GM12892 (cell line): ENCODE measurements around the gene STK40.
A peak's percentile ranks its signal among the peaks of the same experiment; 100 is the strongest.

Experiments used
- POLR2A ChIP-seq: IDR thresholded peaks from 2 replicates; pipeline ENCODE4 v1.6.1; 2011; ENCODE audit warnings: low read depth, low read length, control low read depth
- POLR2AphosphoS5 ChIP-seq: IDR thresholded peaks from 2 replicates; pipeline ENCODE4 v1.6.1; 2011; ENCODE audit warnings: low read depth, low read length, control low read depth
- TAF1 ChIP-seq: IDR thresholded peaks from 2 replicates; pipeline ENCODE4 v1.6.1; 2011; ENCODE audit warnings: low read depth, mild to moderate bottlenecking, control low read depth, low read length, borderline replicate concordance

DNA sequence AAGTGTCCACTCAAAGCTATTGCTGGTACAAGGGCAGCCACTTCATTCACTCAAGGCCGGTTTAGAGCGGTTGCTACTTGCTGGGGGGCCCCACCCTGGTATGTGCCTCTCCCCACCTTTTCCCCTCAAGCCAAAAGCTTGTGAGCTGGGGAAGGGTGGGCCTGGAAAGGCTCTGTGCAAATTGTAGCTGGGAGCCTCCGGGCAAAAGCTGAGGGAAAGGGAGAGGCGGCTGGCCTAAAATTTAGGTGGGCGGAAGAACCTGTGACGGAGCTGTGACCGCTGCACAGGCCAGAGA lies 79.9 kb downstream of the STK40 start:
- 0 out of 2 replicates have a peak, but pooled peaks have one; percentile 33 for TF ChIP-seq POLR2AphosphoS5
- no peak for TF ChIP-seq POLR2A
- no peak for TF ChIP-seq TAF1
